Measurements from ENCODE around the gene DLGAP1. TPM values are rescaled to one million over a fixed set of nuclear protein-coding genes. Genes with fewer than 3 reads are reported as not detected.

The DLGAP1 gene
- total RNA-seq, 1 experiment from 2014 or later = 0.39 TPM

- H3K4me1 ChIP-seq (ENCODE audit: control insufficient read depth in 1 of 2, insufficient read depth in 2 of 2, low read length in 2 of 2) = no peaks in the 10 kb centered on the region
- TF ChIP-seq ELF1 (IDR thresholded peaks at IDR 0.05; ENCODE audit: borderline replicate concordance, low read depth) (no peak), EZH2phosphoT487 (IDR thresholded peaks at IDR 0.05; ENCODE audit: borderline replicate concordance) (no peak), POLR2A (IDR thresholded peaks at IDR 0.05; ENCODE audit: borderline replicate concordance, extremely low read depth, insufficient read depth, insufficient read length) (no peak), POLR2AphosphoS5 (IDR thresholded peaks at IDR 0.05; ENCODE audit: low read depth, low read length) (no peak), SRF (IDR thresholded peaks at IDR 0.05; ENCODE audit: low read depth) (no peak), YY1 (IDR thresholded peaks at IDR 0.05; ENCODE audit: extremely low read depth, insufficient replicate concordance, low read depth, low read length) (no peak), CEBPB (IDR thresholded peaks at IDR 0.05; ENCODE audit: low read depth) (no peak), MAX (IDR thresholded peaks at IDR 0.05) (no peak), EZH2 (IDR thresholded peaks at IDR 0.05) (no peak), FOSL1 (IDR thresholded peaks at IDR 0.05; ENCODE audit: low read depth) (no peak), ZBTB33 (IDR thresholded peaks at IDR 0.05; ENCODE audit: extremely low read depth, insufficient replicate concordance, low read length) (no peak), ZNF274 (IDR thresholded peaks at IDR 0.05; ENCODE audit: low read depth, low read length) (no peak), CBX3 (IDR thresholded peaks at IDR 0.05; ENCODE audit: low read depth) (no peak)
- no peak overlapping the region for H3K4me2 ChIP-seq (ENCODE audit: low read length)
- no peaks in the 10 kb centered on the region for H3K36me3 ChIP-seq (ENCODE audit: control insufficient read depth in 1 of 2, insufficient read depth in 2 of 2, low read length in 2 of 2)
- ChIA-PET RAD21 (ENCODE audit: low non-redundant PET in 1 of 2, low total read pairs in 2 of 2, uncharacterized antibody in 2 of 2, unreplicated experiment in 2 of 2) (no interaction called here), POLR2A (no interaction called here), CTCF (no interaction called here)
- no peaks in the 10 kb centered on the region for H3K79me2 ChIP-seq (ENCODE audit: insufficient read depth, low read length)
- H3K27me3 ChIP-seq (ENCODE audit: insufficient read depth, low read length) = no peaks in the 10 kb centered on the region
- H3K27ac ChIP-seq (ENCODE audit: low read depth, low read length) = no peak overlapping the region
- H3K9me3 ChIP-seq (ENCODE audit: control insufficient read depth in 1 of 2, insufficient read depth in 1 of 2, low read depth in 1 of 2, low read length in 2 of 2) = no peaks in the 10 kb centered on the region
- no peak for DNase-seq (ENCODE audit: low read depth, low spot score)
- no TSS peak for BruUV-seq (replicated peaks)
- intact Hi-C loops (cut with micrococcal nuclease) = no loop called here
- H3K9me2 ChIP-seq (ENCODE audit: insufficient read depth) = no peaks in the 10 kb centered on the region
- no peak overlapping the region for H2AFZ ChIP-seq (ENCODE audit: low read depth, low read length, poor library complexity, severe bottlenecking)
- ATAC-seq = no peak
- no peak overlapping the region for H3K4me3 ChIP-seq (replicated peaks in 1 of 2; ENCODE audit: low read depth in 1 of 2, low read length in 2 of 2)
- H3K9ac ChIP-seq (ENCODE audit: low read length) = no peak overlapping the region
- H4K20me1 ChIP-seq (ENCODE audit: insufficient read depth) = no peaks in the 10 kb centered on the region
Measured at GRCh38 chr18:4125224-4125623, 329.9 kb downstream of the DLGAP1 start.

Measured in HCT116 (cell line).